Transverse colon (tissue), 4 donors: Measurements from ENCODE around the gene ATP4B. TPM values are rescaled to one million over a fixed set of nuclear protein-coding genes. Genes with fewer than 3 reads are reported as not detected.

Experiments
- DNase-seq: peaks from one replicate; pipeline ENCODE4 v3.0.0-alpha.2; 2019
- H3K27ac ChIP-seq, 4 donors: fragments of 200-600 bp; sonication (generic); 2 replicates each; pipeline ENCODE4 v1.5.1; 2016 to 2018; ENCODE audit warnings: inconsistent platforms in 4 of 4
- H3K27me3 ChIP-seq: fragments of 200-600 bp; sonication (generic); 2 replicates; pipeline ENCODE4 v1.5.1; 2017; ENCODE audit warnings: inconsistent platforms
- H3K36me3 ChIP-seq, 4 donors: fragments of 200-600 bp; sonication (generic); 2 replicates each; pipeline ENCODE4 v1.5.1; 2017 to 2019; ENCODE audit warnings: inconsistent platforms in 4 of 4
- H3K4me1 ChIP-seq, 4 donors: fragments of 200-600 bp; sonication (generic); 2 replicates each; pipeline ENCODE4 v1.5.1; 2017 to 2020; ENCODE audit warnings: inconsistent platforms in 4 of 4
- H3K4me3 ChIP-seq, 4 donors: fragments of 200-600 bp; sonication (generic); 1 replicate in 1 of 4; 2 replicates in 3 of 4; pipeline versions ENCODE4 v1.5.1 to v1.6.1; 2017 to 2019; ENCODE audit warnings: inconsistent platforms in 4 of 4
- H3K9me3 ChIP-seq, 2 donors: fragments of 200-600 bp; sonication (generic); 2 replicates each; pipeline ENCODE4 v1.5.1; 2017 to 2019; ENCODE audit warnings: inconsistent platforms in 2 of 2
- EP300 ChIP-seq: sonication (generic); formaldehyde crosslinking; IDR thresholded peaks from one replicate; pipeline ENCODE4 v1.6.1; 2017; ENCODE audit warnings: antibody characterized with exemption, low read depth
- POLR2A ChIP-seq: fragments of 450-650 bp; IDR thresholded peaks from one replicate; pipeline ENCODE4 v1.6.1; 2016; ENCODE audit warnings: antibody characterized with exemption, mild to moderate bottlenecking, moderate library complexity
- POLR2AphosphoS5 ChIP-seq, 3 donors: sonication (generic); formaldehyde crosslinking; IDR thresholded peaks; one replicate each; pipeline ENCODE4 v1.6.1; 2016; ENCODE audit warnings: antibody characterized with exemption in 3 of 3
- WGBS, 2 donors: methylation state at CpG; one replicate each; pipeline ENCODE4 v1.1.5; 2018; ENCODE audit warnings: low coverage in 1 of 2; 5-methylcytosine and 5-hydroxymethylcytosine counted together
- in situ Hi-C, 4 donors: fragments of 200-750 bp; cut with MboI; loops; one replicate each; pipeline versions ENCODE4 v1.15.0 to v1.15.1; 2017; ENCODE audit warnings: low sequenced_read_pairs in 3 of 4, low pct_ligation_motif_present in 1 of 4, low pct_unique_long_range_greater_than_20kb in 1 of 4
- intact Hi-C: fragments of 100-400 bp; cut with DNase I; formaldehyde crosslinking; loops from one replicate; pipeline ENCODE4 v1.15.1; 2023; ENCODE audit warnings: low total_unique reads
- total RNA-seq, 4 donors: library from RNA; depleted of rRNA; stranded (reverse); fragments of >200 nt; gene quantifications; one replicate each; pipeline ENCODE4 v1.1.0, GENCODE V29; 2016
- TF ChIP-seq, protein P1 (sequence below), 5 experiments: fragments of 200-600 bp in 3 of 5; fragments of 450-650 bp in 2 of 5; sonication (generic) in 3 of 5; IDR thresholded peaks; 1 replicate in 2 of 5; 2 replicates in 3 of 5; pipeline ENCODE4 v1.5.1; 2016 to 2017; ENCODE audit warnings: antibody characterized with exemption in 5 of 5, inconsistent platforms in 3 of 5, mild to moderate bottlenecking in 2 of 5, moderate library complexity in 1 of 5

ATP4B gene
- total RNA-seq, 4 donors from 2014 or later: not detected

- intact Hi-C loops (no loop called here), in situ Hi-C loops (no loop called here)
- H3K4me3 ChIP-seq: no peak overlapping the region
- WGBS, 2 donors: 93 to 96% methylated on average over 9 to 15 of the region's 15 CpGs
- no peak for DNase-seq
- TF ChIP-seq, protein P1, sequence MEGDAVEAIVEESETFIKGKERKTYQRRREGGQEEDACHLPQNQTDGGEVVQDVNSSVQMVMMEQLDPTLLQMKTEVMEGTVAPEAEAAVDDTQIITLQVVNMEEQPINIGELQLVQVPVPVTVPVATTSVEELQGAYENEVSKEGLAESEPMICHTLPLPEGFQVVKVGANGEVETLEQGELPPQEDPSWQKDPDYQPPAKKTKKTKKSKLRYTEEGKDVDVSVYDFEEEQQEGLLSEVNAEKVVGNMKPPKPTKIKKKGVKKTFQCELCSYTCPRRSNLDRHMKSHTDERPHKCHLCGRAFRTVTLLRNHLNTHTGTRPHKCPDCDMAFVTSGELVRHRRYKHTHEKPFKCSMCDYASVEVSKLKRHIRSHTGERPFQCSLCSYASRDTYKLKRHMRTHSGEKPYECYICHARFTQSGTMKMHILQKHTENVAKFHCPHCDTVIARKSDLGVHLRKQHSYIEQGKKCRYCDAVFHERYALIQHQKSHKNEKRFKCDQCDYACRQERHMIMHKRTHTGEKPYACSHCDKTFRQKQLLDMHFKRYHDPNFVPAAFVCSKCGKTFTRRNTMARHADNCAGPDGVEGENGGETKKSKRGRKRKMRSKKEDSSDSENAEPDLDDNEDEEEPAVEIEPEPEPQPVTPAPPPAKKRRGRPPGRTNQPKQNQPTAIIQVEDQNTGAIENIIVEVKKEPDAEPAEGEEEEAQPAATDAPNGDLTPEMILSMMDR (IDR thresholded peaks at IDR 0.05): no peak
- no peak for TF ChIP-seq POLR2AphosphoS5 (IDR thresholded peaks at IDR 0.05)
- no peak for TF ChIP-seq POLR2A
- TF ChIP-seq EP300: no peak
- no peaks in the 10 kb centered on the region for H3K9me3 ChIP-seq
- H3K27ac ChIP-seq: no peak overlapping the region
- H3K36me3 ChIP-seq: peaks cover 0 to 7% (median 0%) of the 10 kb centered on the region in 4 donors
- no peaks in the 10 kb centered on the region for H3K27me3 ChIP-seq
- no peaks in the 10 kb centered on the region for H3K4me1 ChIP-seq
Observed at GRCh38 chr13:113621046-113621445, 37.0 kb downstream of the ATP4B start.

GRCh38 chr13:113620036-113620796 is 37.8 kb downstream of the ATP4B start:
- intact Hi-C loops: no loop called here
- Histone ChIP-seq H3K27ac (no peak overlapping the region), H3K9me3 (no peaks in the 10 kb centered on the region), H3K27me3 (no peaks in the 10 kb centered on the region), H3K4me3 (no peak overlapping the region), H3K4me1 (no peaks in the 10 kb centered on the region), H3K36me3 (peaks cover 0 to 7% (median 0%) of the 10 kb centered on the region in 4 donors)
- DNase-seq: no peak
- in situ Hi-C loops: no loop called here
- TF ChIP-seq, protein P1 (IDR thresholded peaks at IDR 0.05): no peak
- TF ChIP-seq POLR2AphosphoS5 (IDR thresholded peaks at IDR 0.05): no peak
- TF ChIP-seq POLR2A: no peak
- TF ChIP-seq EP300: no peak
- WGBS, 2 donors: 83 to 87% methylated on average over 5 to 15 of the region's 15 CpGs

- no peaks in the 10 kb centered on the region for H3K27me3 ChIP-seq
- intact Hi-C loops (no loop called here), in situ Hi-C loops (no loop called here)
- WGBS, 2 donors: 94% methylated on average over 7 of the region's 7 CpGs; no CpG with 5 or more reads in 1 of the 2 donors
- no peak overlapping the region for H3K4me3 ChIP-seq
- no peaks in the 10 kb centered on the region for H3K4me1 ChIP-seq
- peaks cover 0 to 3% (median 0%) of the 10 kb centered on the region in 4 donors for H3K36me3 ChIP-seq
- H3K27ac ChIP-seq: no peak overlapping the region
- no peak for DNase-seq
- TF ChIP-seq EP300: no peak
- TF ChIP-seq, protein P1 (IDR thresholded peaks at IDR 0.05): no peak
- TF ChIP-seq POLR2A: no peak
- no peak for TF ChIP-seq POLR2AphosphoS5 (IDR thresholded peaks at IDR 0.05)
- no peaks in the 10 kb centered on the region for H3K9me3 ChIP-seq
Observed at GRCh38 chr13:113618455-113618854, 39.5 kb downstream of the ATP4B start.

DNA sequence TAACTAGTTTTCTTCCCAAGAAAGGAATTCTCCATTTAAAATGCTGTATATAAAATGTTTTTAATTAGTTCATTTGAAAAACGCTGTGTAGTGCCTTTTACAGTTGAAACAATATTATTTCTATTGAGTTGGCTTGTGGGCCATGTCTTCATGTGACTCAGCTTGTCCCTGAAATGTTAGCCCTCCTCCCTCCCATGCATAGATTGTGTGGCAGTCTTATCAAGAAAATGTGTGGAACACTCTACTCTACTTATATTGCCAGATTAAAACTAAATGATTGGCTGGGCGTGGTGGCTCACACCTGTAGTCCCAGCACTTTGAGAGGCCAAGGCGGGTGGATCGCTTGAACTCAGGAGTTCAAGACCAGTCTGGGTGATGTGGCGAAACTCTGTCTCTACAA is 40.0 kb downstream of the ATP4B start:
- Histone ChIP-seq H3K27ac (no peak overlapping the region), H3K9me3 (no peaks in the 10 kb centered on the region), H3K4me3 (no peak overlapping the region), H3K27me3 (no peaks in the 10 kb centered on the region), H3K36me3 (peaks cover 0 to 1% (median 0%) of the 10 kb centered on the region in 4 donors), H3K4me1 (no peaks in the 10 kb centered on the region)
- WGBS, 2 donors: 88 to 91% methylated on average over 3 to 5 of the region's 5 CpGs
- in situ Hi-C loops (no loop called here), intact Hi-C loops (no loop called here)
- TF ChIP-seq, protein P1 (IDR thresholded peaks at IDR 0.05): no peak
- no peak for TF ChIP-seq EP300
- no peak for TF ChIP-seq POLR2AphosphoS5 (IDR thresholded peaks at IDR 0.05)
- no peak for TF ChIP-seq POLR2A
- no peak for DNase-seq
